HG02938 (cell line): ENCODE measurements around the gene OR2T1.
"Not testable (repeated sequence)": the region's sequence is repeated elsewhere in the genome, so short reads cannot be mapped to it uniquely, and the experiment has no call there.

ENCODE experiments used
- ATAC-seq: cut with Tn5 transposase; IDR thresholded peaks from one replicate; pipeline ENCODE4 v1.9.1; 2021; ENCODE audit warnings: mild to moderate bottlenecking, moderate library complexity; ENCODE audit not compliant: unreplicated experiment

OR2T1 gene

DNA sequence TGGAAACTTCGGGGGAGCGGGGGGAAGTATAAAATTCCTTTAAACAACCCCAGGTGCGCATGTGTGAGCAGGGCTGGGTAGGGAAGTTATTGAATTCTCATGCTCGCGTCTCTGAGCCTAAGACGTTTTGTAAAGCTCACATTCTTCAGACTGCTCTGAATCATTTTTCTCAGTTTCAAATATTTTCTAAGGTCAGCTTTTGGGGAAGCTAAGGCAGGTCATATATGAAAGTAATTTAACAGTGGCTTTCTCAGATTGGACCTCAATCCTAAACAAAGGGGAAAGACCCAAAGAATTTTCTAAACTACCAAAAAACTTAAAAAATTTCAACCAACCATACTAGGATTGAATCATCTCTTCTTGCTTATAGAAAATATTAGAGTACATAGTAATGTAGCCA is 32.1 kb downstream of the OR2T1 start:
- not testable (repeated sequence) for ATAC-seq

DNA sequence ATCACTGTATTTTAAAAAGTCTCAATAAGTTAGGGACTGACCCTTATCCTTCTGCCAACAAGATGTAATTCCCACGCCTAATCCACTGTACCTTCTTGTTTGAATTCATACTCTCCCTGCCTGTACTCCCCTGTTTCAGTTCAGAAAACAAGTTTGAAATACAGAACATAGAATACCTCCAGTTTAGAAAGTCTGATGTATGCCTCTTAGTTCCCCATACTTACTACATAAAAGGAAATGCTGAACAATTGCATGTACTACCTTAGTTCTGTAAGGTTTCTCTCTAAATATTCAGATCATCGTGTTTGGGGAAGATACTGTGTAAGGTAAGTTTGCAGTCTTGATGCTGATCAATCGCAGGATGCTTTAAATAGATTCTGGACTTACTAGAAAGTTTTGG is 33.5 kb downstream of the OR2T1 start:
- not testable (repeated sequence) for ATAC-seq

- ATAC-seq, result not testable (repeated sequence)
Measured at GRCh38 chr1:248438668-248439067, 35.8 kb downstream of the OR2T1 start.

GRCh38 chr1:248439283-248439682 is 36.4 kb downstream of the OR2T1 start:
- ATAC-seq, result not testable (repeated sequence)

GRCh38 chr1:248442500-248443277 is 39.8 kb downstream of the OR2T1 start:
- not testable (repeated sequence) for ATAC-seq

DNA sequence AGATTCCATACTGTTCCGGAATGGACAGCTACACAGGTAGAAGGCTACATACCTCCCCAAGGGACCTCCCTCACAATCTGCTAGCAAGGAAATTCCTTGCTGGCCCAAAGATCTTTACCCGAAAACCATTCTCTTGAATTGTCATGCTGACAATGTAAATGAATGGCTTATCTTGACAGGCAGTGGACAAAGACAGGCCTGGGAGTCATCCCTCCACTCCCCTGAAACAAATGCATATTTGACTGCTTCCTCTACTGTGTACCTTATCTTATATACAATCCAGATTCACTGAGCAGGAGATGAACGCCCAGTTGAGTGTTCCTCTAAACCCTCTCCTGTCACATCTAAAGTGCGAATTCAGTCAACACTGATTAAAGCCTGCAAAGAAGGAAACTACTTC is 41.8 kb downstream of the OR2T1 start:
- not testable (repeated sequence) for ATAC-seq

- not testable (repeated sequence) for ATAC-seq
Measured at GRCh38 chr1:248445399-248445798, 42.6 kb downstream of the OR2T1 start, which contains the start of gene OR2T2. Gene OR2T2, plus strand, starts transcription at chr1:248445637. Its CDS starts 7,161 bp downstream, at chr1:248452798.

GRCh38 chr1:248448409-248449074 is 45.7 kb downstream of the OR2T1 start:
- peak; percentile 57 for ATAC-seq

DNA sequence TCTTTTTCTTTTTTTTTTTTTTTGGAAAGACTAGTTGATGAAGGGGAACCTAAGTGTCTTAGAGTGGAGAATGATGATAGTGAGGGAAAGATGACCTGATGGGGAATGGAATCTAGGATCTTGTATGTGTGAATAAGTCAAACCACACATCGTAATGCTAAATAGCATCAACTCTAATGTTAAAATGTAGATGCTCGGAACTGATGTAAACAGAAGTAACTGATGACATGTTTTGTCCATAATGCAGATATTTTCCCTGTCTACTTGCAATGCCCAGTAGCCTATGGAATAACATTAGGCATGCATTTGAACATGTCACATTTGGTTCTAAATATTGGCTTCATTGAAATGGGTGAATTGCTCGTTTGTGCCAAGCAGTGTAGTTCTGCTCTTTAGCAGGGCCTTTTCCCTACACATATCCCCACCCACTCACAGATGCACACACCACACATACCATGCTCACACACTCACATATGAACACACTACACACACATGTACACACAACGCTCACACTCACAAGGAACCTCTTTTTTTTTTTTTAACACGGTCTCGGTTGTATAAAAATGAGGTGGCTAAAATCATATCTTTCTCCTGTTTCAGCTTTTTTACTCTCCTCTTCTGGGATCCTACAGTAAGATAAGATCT is 47.1 kb downstream of the OR2T1 start:
- ATAC-seq, result not testable (repeated sequence)

GRCh38 chr1:248450466-248451145 is 47.8 kb downstream of the OR2T1 start:
- ATAC-seq, result peak; percentile 64

DNA sequence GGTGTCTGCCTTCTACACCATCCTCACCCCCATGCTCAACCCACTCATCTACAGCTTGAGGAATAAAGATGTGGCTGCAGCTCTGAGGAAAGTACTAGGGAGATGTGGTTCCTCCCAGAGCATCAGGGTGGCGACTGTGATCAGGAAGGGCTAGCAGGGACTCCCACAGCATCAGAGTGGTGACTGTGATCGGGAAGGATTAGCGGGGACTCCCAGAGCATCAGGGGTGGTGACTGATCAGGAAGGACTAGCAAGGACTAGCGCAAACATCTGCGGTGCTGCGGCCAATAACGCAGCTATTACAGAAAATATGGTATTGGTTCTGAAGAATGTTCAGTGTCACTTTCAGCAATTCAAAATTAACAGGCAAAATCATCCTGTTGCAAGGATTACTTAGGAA is 50.8 kb downstream of the OR2T1 start:
- not testable (repeated sequence) for ATAC-seq

DNA sequence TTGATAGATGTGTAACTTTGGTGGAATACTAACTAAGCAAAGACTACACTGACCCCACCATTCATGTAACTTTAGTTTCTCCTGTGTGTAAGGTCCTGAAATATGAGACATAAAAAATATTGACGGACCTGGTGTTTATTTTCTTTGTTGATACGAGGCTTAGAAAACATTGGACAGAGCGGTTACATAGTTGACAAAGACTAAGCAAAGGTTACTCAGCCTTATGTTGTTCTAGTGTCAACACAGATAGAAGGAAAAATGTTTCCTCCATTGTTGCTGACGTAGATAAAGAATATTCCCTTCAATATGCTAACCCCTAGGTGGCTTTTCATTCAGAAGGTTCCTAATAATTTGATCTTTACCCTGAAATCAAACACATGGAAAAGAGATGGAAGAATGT is 52.2 kb downstream of the OR2T1 start:
- not testable (repeated sequence) for ATAC-seq

DNA sequence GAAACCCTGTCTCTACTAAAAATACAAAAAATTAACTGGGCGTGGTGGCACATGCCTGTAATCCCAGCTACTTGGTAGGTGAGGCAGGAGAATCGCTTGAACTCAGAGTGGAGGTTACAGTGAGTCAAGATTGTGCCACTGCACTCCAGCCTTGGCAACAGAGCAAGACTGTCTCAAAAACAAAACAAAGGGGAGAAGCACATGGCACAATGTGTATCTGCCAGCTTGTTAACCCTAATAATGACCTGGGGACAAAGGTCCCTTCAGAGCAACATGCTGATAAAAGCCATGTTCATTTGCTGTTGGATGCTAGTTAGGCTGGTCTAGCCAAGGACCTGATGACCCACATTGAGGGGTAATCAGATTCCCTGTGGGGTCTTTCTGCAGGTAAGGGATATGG is 53.8 kb downstream of the OR2T1 start:
- ATAC-seq, result not testable (repeated sequence)
